Heart right ventricle (tissue), 16 donors: Measurements from ENCODE around the gene ACSL5. TPM values are rescaled to one million over a fixed set of nuclear protein-coding genes. Genes with fewer than 3 reads are reported as not detected.

ENCODE experiments used
- ATAC-seq, 8 donors: fragments of 200-7000 bp; cut with Tn5 transposase; one replicate each; pipeline ENCODE4 v1.9.1; 2020; ENCODE audit warnings: mild to moderate bottlenecking in 8 of 8, moderate library complexity in 8 of 8, moderate number of reproducible peaks in 1 of 8
- DNase-seq, 2 donors: peaks; one replicate each; pipeline ENCODE4 v3.0.0-alpha.2; 2020
- H3K27ac ChIP-seq, 10 donors: fragments of 200-600 bp; sonication (generic) in 2 of 10; one replicate each; pipeline versions ENCODE4 v1.5.0 to v1.8.0; 2020 to 2022; ENCODE audit warnings: mild to moderate bottlenecking in 3 of 10
- H3K27me3 ChIP-seq, 7 donors: fragments of 200-600 bp; one replicate each; pipeline ENCODE4 v1.8.0; 2021 to 2022; ENCODE audit warnings: mild to moderate bottlenecking in 2 of 7
- H3K36me3 ChIP-seq, 9 donors: fragments of 200-600 bp; sonication (generic) in 1 of 9; one replicate each; pipeline versions ENCODE4 v1.5.0 to v1.8.0; 2020 to 2022; ENCODE audit warnings: mild to moderate bottlenecking in 2 of 9
- H3K4me1 ChIP-seq, 9 donors: fragments of 200-600 bp; sonication (generic) in 1 of 9; one replicate each; pipeline versions ENCODE4 v1.5.0 to v1.8.0; 2020 to 2022; ENCODE audit warnings: mild to moderate bottlenecking in 4 of 9
- H3K4me3 ChIP-seq, 10 donors: fragments of 200-600 bp; sonication (generic) in 2 of 10; one replicate each; pipeline versions ENCODE4 v1.5.0 to v1.8.0; 2020 to 2022; ENCODE audit warnings: mild to moderate bottlenecking in 7 of 10, moderate library complexity in 2 of 10
- H3K9me3 ChIP-seq, 11 donors: fragments of 200-600 bp in 10 of 11; sonication (generic) in 2 of 11; one replicate each; pipeline versions ENCODE4 v1.5.0 to v1.8.0; 2013 to 2022; ENCODE audit warnings: mild to moderate bottlenecking in 2 of 11, control low read depth in 1 of 11, moderate library complexity in 1 of 11
- WGBS, 2 donors: extraction: QIAGEN DNeasy Blood & Tissue Kit; methylation state at CpG; one replicate each; pipeline ENCODE4 v1.1.7; 2013; ENCODE audit warnings: inconsistent platforms in 1 of 2; 5-methylcytosine and 5-hydroxymethylcytosine counted together
- intact Hi-C, 10 donors: fragments of 100-400 bp; cut with DNase I; formaldehyde crosslinking; loops; one replicate each; pipeline versions ENCODE4 v1.11.1 to v1.14.2; 2022
- polyA plus RNA-seq, 2 donors: library from polyadenylated mRNA; stranded (reverse); fragments of 200-250 nt; gene quantifications; one replicate each; pipeline ENCODE4 v1.2.3, GENCODE V29; 2013
- total RNA-seq, 10 donors: library from RNA; stranded (reverse); fragmentation: NEBNext Ultra II Directional in 3 of 10; extraction: Animal tissue kit (Norgen Biotek cat#: 25700) in 3 of 10; gene quantifications; one replicate each; pipeline versions ENCODE4 v1.2.1 to v1.2.4, GENCODE V29; 2021 to 2023
- TF ChIP-seq, protein P1 (sequence below), 9 donors: fragments of 200-600 bp; sonication (generic) in 2 of 9; IDR thresholded peaks; one replicate each; pipeline versions ENCODE4 v1.5.0 to v1.8.0; 2021 to 2022; ENCODE audit warnings: antibody characterized with exemption in 9 of 9, mild to moderate bottlenecking in 5 of 9, moderate library complexity in 1 of 9
- donor health status: Arrhythmogenic right ventricular cardiomyopathy.
- donor health status: ischemic (EF 13 %, LVEDD 7.1; RV severe dilation, severe dysfunction).
- donor health status: healthy with polysubstance abuse.
- donor health status: DM: no; HTN: yes; CAD: no.
- donor health status: DM: no; HTN: no; CAD: no.
- donor health status: ischemic (EF 25% LVEDD 6.9; RV normal size, moderate dysfunction).
- donor health status: ischemic (EF 25% LVEDD 5.7; RV mildly dilated, moderate dysfunction).
- donor health status: healthy.
- donor health status: DM: yes; HTN: yes; CAD: no.
- donor health status: Ischemic cardiomyopathy.
- donor health status: ischemic (EF 35%, LVEDD 5.7; RV mildly dilated, moderate dysfunction).
- donor health status: nonischemic (EF 11% LVEDD 7.7; RV severe dilation, severe dysfunction).
- donor health status: DM: yes; HTN: yes; CAD: no.
- donor health status: PGD.
- donor health status: ischemic (EF 29% LVEDD 5.4; RV normal size, mild dysfunction).
- donor health status: nonischemic (EF 23%, LVEDD 6.1; RV moderate dilation, normal function).

ACSL5 gene
- total and polyA plus RNA-seq, 12 donors, result 3.1 to 17.4 (median 6.6) TPM

DNA sequence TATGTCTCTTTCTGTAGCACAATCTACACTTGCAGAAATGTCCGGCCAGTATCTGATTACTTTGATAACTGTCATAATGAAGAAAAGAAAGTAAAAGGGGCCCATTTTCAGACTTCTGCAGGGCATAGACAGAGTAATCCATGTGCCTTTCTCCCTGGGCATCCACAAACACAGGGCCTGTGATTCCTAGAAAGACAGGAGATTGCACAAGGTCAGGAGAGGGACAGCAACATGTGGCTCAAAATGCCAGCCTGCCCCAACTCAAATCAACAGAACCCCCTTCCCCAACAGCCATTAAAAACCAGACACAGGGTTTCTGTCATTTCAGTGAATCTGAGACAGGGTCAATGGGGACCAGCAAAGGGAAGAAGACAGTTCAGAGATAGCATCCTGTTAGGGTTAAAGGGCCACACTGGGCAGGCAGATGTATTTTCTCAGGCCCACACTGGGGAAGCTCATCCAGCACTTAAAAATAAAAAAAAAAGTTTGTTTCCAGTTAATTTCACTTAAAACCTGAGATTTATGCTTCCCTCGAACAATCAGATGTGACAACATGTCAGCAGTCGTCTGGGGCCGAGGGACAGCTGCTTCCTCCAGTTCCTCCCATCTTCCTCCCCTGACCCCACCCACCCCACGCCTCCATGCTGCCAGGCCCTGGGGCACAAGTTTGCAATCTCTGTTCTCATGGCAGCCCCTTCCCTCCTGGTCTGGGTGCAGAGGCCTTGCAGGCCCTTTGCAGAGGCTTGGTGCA is 30.7 kb upstream of the ACSL5 start:
- TF ChIP-seq, protein P1, sequence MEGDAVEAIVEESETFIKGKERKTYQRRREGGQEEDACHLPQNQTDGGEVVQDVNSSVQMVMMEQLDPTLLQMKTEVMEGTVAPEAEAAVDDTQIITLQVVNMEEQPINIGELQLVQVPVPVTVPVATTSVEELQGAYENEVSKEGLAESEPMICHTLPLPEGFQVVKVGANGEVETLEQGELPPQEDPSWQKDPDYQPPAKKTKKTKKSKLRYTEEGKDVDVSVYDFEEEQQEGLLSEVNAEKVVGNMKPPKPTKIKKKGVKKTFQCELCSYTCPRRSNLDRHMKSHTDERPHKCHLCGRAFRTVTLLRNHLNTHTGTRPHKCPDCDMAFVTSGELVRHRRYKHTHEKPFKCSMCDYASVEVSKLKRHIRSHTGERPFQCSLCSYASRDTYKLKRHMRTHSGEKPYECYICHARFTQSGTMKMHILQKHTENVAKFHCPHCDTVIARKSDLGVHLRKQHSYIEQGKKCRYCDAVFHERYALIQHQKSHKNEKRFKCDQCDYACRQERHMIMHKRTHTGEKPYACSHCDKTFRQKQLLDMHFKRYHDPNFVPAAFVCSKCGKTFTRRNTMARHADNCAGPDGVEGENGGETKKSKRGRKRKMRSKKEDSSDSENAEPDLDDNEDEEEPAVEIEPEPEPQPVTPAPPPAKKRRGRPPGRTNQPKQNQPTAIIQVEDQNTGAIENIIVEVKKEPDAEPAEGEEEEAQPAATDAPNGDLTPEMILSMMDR (IDR thresholded peaks at IDR 0.05), result no peak
- DNase-seq (no peak), ATAC-seq (no peak)
- Histone ChIP-seq H3K27me3 (no peaks in the 10 kb centered on the region), H3K36me3 (no peaks in the 10 kb centered on the region), H3K27ac (no peak overlapping the region), H3K4me3 (no peak overlapping the region), H3K4me1 (no peaks in the 10 kb centered on the region), H3K9me3 (no peaks in the 10 kb centered on the region)
- intact Hi-C loops, result no loop called here
- 55 to 66% methylated on average over 5 of the region's 5 CpGs for WGBS, 2 donors

DNA sequence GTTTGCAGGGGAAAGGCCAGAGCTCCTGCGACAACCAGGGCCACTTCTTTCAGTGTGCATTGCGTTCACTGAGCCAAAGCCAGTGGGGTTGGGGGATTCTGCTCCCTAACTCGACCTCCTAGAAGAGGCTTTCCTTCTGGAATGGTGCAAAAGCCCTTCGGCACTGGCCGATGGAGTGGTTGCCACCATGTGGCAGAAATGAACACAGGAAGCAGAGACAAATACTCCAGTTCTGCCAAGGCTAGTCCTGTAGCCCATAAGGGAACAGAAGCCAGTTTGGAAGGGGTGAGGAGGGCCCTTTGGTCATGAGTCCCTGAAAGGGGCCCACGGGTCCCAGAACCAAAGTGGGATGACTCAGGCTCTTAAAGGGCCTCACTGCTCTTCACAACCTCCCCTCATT is 29.7 kb upstream of the ACSL5 start:
- H3K27me3 ChIP-seq, result no peaks in the 10 kb centered on the region
- H3K27ac ChIP-seq, result no peak overlapping the region
- WGBS, 2 donors, result 76 to 80% methylated on average over 6 of the region's 6 CpGs
- no peaks in the 10 kb centered on the region for H3K9me3 ChIP-seq
- no peak overlapping the region for H3K4me3 ChIP-seq
- intact Hi-C loops, result no loop called here
- ATAC-seq (peak in 4 of 8 donors; percentile 35 to 80 (median 64)), DNase-seq (no peak)
- no peaks in the 10 kb centered on the region for H3K36me3 ChIP-seq
- TF ChIP-seq, protein P1 (IDR thresholded peaks at IDR 0.05), result peak in 3 of 9 donors; percentile 29 to 37 (median 29)
- H3K4me1 ChIP-seq, result no peaks in the 10 kb centered on the region

DNA sequence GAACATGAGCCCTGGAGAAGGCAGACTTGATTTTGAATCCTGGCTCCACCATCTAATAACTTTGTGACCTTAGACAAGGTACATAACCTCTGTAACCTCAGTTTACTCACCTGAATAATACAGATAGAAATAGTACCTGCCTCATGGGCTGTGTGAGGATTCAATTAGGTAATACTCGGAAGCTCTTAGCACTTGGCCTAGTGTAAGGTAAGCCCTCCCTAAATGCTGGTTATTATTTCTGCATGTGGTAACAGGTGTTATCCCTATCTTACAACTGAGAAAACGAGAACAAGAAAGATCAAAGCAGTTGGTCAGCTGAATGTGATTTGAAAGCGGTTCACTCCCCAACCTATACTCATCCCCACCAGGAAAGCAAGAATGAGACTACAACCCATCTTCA is 28.7 kb upstream of the ACSL5 start:
- Histone ChIP-seq H3K36me3 (no peaks in the 10 kb centered on the region), H3K27ac (no peak overlapping the region), H3K4me3 (no peak overlapping the region), H3K27me3 (no peaks in the 10 kb centered on the region), H3K4me1 (no peaks in the 10 kb centered on the region), H3K9me3 (no peaks in the 10 kb centered on the region)
- no peak for ATAC-seq
- 60 to 91% methylated on average over 3 of the region's 3 CpGs for WGBS, 2 donors
- intact Hi-C loops, result no loop called here
- no peak for DNase-seq
- TF ChIP-seq, protein P1 (IDR thresholded peaks at IDR 0.05), result no peak

DNA sequence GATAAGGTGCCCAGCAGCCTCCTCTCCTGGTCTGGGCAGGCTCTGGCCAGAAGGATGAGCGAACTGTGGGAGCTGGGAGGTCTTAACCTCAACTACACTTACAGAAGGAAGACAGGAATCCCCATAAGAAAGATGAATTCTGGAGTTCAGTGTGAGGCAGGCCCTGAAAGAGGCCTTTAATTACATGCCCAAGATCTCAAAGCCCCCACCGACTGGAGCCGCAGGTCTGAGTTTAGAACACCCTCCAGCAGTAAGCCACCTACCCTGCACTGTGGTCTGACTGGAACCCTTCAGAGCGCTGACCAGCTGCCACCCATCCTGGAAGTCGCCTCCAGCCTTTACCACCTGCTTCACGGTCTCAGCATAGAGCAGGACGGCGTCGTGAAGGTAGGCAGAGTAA is 28.2 kb upstream of the ACSL5 start:
- H3K36me3 ChIP-seq, result no peaks in the 10 kb centered on the region
- ATAC-seq (no peak), DNase-seq (no peak)
- TF ChIP-seq, protein P1 (IDR thresholded peaks at IDR 0.05), result no peak
- 92 to 93% methylated on average over 9 of the region's 9 CpGs for WGBS, 2 donors
- no peak overlapping the region for H3K27ac ChIP-seq
- no peaks in the 10 kb centered on the region for H3K4me1 ChIP-seq
- no peaks in the 10 kb centered on the region for H3K9me3 ChIP-seq
- no peaks in the 10 kb centered on the region for H3K27me3 ChIP-seq
- no peak overlapping the region for H3K4me3 ChIP-seq
- intact Hi-C loops, result no loop called here
